Activated naive CD8-positive, alpha-beta T cell treated with anti-CD3 and anti-CD28 coated beads for 36 hours (primary cell): Measurements from ENCODE around the gene CLCNKB. TPM values are rescaled to one million over a fixed set of nuclear protein-coding genes. Genes with fewer than 3 reads are reported as not detected.
"Not testable (repeated sequence)": the region's sequence is repeated elsewhere in the genome, so short reads cannot be mapped to it uniquely, and the experiment has no call there.

Source experiments
- DNase-seq: peaks from one replicate; pipeline ENCODE4 v3.0.0; 2021
- H3K27ac Mint-ChIP-seq: one replicate; pipeline ENCODE4 v1.8.0; 2022; ENCODE audit warnings: mild to moderate bottlenecking, moderate library complexity, mixed read lengths
- H3K27me3 Mint-ChIP-seq: one replicate; pipeline ENCODE4 v1.8.0; 2022; ENCODE audit warnings: mild to moderate bottlenecking, mixed read lengths
- H3K36me3 Mint-ChIP-seq: one replicate; pipeline ENCODE4 v1.8.0; 2021; ENCODE audit warnings: mild to moderate bottlenecking, mixed read lengths
- H3K4me1 Mint-ChIP-seq: one replicate; pipeline ENCODE4 v1.8.0; 2021; ENCODE audit warnings: mixed read lengths
- H3K4me3 Mint-ChIP-seq: one replicate; pipeline ENCODE4 v1.8.0; 2022; ENCODE audit warnings: mild to moderate bottlenecking, moderate library complexity, mixed read lengths
- H3K9me3 Mint-ChIP-seq: one replicate; pipeline ENCODE4 v1.8.0; 2022; ENCODE audit warnings: mixed read lengths
- total RNA-seq, 2 experiments: library from RNA; stranded (reverse); gene quantifications; one replicate each; pipeline ENCODE4 v1.2.3, GENCODE V29; 2021

CLCNKB gene
- total RNA-seq, 2 experiments from 2014 or later, result not detected

DNA sequence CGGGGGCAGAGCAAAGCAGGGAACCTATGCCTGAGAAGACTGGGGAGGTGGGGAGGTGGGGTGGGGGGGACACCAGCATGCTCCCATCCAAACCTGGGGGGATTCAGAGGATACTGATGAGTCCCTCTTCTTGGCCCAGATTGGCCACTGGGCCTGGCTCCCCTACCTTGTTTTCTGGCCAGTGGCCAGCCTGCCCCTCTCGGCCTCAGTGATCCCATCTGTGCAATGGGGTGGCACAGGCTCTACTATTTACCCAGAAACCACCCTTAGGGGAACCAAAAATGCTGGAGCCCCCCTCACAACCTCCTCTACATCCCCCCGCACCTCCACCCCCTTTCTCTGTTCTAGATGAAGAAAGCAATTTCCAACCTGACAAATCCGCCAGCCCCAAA is 12.9 kb downstream of the CLCNKB start:
- not testable (repeated sequence) for H3K27ac Mint-ChIP-seq, H3K36me3 Mint-ChIP-seq, H3K4me3 Mint-ChIP-seq

DNA sequence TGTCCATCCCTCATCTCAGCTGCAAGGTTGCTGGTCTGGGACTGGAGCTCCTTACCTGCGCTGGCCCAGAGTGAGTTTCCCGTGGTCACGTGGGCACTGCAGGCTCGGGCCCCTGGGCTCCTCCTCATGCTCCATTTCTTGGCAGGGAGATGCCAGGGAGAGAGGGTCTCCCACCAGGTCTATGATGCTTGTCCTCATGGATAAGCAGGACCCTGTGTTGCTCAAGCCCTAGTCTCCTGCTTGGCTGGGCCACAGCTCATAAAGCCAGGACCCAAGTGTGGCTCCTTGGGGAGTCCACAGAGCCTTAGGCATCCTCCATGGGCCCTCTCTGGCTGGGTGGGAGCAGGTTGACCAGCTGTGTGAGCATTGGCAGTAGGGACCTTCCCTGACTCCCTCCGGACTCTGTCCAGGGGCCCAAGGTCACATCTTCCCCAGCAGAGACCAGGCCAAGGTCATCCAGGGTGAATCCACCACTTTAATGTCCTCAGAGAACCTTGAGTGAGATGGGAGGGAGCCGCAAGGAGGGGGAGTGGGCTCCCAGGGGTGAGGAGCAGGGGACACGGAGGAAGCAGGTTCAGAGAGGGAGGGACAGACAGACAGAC is 13.8 kb downstream of the CLCNKB start:
- not testable (repeated sequence) for H3K4me3 Mint-ChIP-seq, H3K4me1 Mint-ChIP-seq, DNase-seq, H3K9me3 Mint-ChIP-seq, H3K27ac Mint-ChIP-seq, H3K36me3 Mint-ChIP-seq, H3K27me3 Mint-ChIP-seq

More for the DNA sequence above, 12.9 kb downstream of the CLCNKB start:
- not testable (repeated sequence) for H3K4me1 Mint-ChIP-seq, DNase-seq, H3K27me3 Mint-ChIP-seq, H3K9me3 Mint-ChIP-seq

DNA sequence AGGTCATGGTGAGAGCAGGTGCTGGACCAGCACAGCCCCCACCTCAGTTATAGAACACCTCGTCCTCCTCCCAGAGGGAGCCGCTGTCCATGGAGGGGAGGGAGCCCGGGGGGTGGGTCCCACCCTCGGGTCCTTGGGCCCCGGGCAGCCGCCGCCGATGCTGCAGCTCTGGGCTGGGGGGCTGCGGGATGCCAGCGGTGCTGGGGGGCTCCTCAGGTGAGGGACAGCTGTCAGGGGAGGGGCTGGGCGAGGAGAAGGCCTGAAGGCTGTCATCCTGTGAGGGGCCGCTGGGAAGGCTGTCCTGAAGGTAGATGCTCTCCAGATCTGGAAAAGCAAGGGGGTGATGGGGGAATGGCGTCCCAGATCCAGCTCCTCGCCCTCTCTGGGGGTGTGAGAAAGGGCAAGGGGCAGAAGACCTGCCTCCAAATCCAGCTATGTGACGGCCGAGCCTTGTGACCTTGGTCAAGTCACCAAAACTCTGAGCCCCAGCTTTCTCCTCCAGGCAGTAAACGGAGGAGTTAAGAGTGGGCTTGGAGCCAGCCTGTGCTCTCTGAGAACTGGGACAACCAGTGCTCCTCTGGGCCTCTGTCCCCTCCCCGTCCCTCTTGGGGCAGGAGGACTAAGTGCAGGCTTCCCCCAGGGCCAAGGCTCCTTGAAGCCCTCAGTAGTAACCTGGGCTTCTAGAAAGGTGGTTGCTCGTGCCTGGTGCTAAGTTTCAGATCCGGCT is 15.0 kb downstream of the CLCNKB start:
- DNase-seq, H3K27ac Mint-ChIP-seq, H3K4me3 Mint-ChIP-seq, H3K9me3 Mint-ChIP-seq, H3K27me3 Mint-ChIP-seq, H3K36me3 Mint-ChIP-seq, H3K4me1 Mint-ChIP-seq: not testable (repeated sequence)

DNA sequence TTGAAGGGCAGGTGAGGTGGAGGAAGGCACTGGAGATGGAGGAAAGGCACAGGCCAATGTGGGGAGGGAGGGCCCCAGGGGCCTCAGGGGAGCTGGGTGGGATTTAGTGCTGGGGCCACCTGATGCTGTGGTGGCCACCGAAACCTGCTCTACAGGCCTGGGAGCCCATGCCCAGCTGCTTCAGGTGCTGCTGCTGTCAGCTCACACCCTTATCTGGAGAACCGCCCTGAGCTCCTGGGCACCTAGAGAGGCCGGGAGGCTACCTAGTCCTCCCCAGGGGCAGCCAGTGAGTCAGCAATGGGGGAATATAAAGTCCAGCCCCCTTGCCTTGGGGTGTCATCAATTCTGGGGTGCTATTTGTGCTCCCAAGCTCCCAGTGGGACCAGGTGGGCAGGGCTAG is 17.7 kb downstream of the CLCNKB start:
- H3K4me3 Mint-ChIP-seq, result no peak overlapping the region
- H3K9me3 Mint-ChIP-seq, result no peaks in the 10 kb centered on the region

DNA sequence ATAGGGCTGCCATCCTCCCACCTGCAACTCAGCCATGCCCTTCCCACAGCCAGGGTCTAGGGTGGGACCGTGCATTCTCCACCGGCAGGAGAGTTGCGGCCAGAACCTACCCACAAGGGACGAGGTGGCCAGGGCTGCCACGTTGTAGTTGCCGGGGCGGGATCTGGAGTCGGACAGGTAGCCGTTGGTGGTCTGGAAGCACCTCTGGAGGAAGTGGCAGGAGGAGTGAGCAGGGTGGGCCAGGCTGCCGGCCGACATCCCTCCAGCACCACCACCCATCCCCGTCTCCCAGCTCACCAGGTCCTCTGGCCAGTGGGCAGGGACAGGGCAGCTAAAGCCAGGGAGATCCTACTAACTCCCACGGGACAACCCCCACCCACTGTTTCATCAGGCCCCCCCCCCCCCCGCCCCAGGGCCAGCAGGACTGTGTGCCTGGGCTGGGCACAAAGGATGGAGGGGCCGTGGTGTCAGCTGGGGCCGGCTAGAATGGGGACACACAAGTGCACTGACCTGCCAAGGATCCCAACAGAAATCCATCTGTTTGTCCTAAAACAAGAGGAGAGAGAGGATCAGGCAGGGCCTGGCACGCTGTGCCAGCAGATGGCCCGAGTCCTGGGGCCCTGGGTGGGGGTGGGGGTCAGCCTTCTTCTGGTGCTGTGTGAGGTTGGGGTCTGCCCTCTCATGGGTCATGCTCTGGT is 18.6 kb downstream of the CLCNKB start:
- H3K27me3 Mint-ChIP-seq, result peaks cover 23% of the 10 kb centered on the region
- not testable (repeated sequence) for H3K27ac Mint-ChIP-seq, H3K4me1 Mint-ChIP-seq, H3K4me3 Mint-ChIP-seq, H3K9me3 Mint-ChIP-seq, DNase-seq, H3K36me3 Mint-ChIP-seq

More for the DNA sequence above, 17.7 kb downstream of the CLCNKB start:
- Mint-ChIP-seq H3K4me1 (peaks cover under 1% of the 10 kb centered on the region), H3K27me3 (peaks cover 23% of the 10 kb centered on the region), H3K36me3 (no peaks in the 10 kb centered on the region), H3K27ac (no peak overlapping the region)
- no peak for DNase-seq

DNA sequence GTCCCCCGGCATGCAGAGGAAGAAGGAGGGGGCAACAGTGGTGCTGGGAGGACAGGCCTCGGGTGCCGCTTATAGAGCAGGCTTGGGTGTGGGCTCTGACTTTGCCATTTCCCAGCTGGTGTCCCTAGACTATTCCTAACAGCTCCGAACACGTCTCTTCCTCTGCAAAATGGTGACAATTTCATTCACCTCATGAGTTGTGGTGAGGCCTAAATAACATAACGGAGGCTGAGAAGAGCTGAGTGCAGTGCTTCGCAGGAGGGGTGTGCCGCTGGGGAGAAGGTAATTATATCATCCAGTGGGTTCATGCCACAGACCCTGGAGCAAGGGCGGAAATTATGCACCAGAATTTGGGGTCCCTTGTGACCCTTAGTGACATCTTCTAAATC is 19.1 kb downstream of the CLCNKB start:
- H3K9me3 Mint-ChIP-seq, H3K4me3 Mint-ChIP-seq, DNase-seq, H3K36me3 Mint-ChIP-seq, H3K4me1 Mint-ChIP-seq, H3K27ac Mint-ChIP-seq: not testable (repeated sequence)
- peaks cover 19% of the 10 kb centered on the region for H3K27me3 Mint-ChIP-seq

DNA sequence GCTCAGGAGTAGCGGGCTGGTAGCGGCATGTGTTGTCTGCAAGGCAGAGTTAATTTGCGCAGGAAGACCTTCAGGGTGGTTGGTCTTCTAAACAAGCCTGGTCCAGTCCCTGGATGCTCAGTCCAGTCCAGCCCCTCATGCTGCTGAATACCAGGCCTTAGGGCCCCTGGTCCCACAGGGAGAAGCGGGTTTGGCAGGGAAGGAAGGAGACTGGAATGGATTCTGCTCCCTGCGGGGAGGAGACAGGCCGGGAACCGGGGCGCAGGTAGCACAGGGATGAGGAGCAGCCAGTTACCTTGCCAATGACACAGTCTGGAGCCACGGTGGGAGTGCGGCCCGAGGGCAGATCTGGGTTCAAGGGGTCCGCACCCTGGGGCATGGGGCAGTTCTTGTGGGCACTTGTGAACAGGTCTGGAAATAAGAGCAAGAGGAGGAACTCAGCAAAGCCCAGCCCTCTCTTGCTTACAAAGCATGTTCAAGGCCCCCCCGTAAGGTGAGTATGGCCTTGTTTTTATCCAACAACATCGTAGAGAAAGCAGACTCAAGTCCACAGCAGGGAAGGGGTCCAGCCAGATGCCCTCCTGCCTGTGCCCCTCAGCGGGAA is 19.7 kb downstream of the CLCNKB start:
- no peak for DNase-seq
- H3K27ac Mint-ChIP-seq, result no peak overlapping the region
- H3K27me3 Mint-ChIP-seq, result peaks cover 18% of the 10 kb centered on the region
- H3K4me1 Mint-ChIP-seq, result no peaks in the 10 kb centered on the region
- no peak overlapping the region for H3K4me3 Mint-ChIP-seq
- H3K9me3 Mint-ChIP-seq, result no peaks in the 10 kb centered on the region
- H3K36me3 Mint-ChIP-seq, result no peaks in the 10 kb centered on the region

DNA sequence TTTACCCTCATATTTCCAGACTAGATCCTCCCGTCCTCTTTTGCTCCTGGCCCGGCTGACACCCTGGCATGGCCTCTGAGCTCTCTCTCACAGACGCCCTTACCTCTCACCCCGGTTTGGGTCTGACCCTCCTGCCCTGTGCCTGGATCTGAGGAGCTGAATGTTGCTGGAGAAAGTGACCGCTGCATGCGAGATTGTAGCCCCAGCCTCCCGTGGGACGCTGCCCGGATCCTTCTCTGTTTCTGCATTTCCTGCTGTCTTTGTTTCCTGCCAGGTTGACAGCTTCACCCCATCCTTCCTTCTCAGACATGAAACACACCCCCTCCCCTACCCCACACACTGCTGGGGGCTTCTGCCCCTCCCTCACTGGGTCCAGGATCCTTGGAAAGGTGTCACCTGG is 20.3 kb downstream of the CLCNKB start:
- peaks cover 18% of the 10 kb centered on the region for H3K27me3 Mint-ChIP-seq

DNA sequence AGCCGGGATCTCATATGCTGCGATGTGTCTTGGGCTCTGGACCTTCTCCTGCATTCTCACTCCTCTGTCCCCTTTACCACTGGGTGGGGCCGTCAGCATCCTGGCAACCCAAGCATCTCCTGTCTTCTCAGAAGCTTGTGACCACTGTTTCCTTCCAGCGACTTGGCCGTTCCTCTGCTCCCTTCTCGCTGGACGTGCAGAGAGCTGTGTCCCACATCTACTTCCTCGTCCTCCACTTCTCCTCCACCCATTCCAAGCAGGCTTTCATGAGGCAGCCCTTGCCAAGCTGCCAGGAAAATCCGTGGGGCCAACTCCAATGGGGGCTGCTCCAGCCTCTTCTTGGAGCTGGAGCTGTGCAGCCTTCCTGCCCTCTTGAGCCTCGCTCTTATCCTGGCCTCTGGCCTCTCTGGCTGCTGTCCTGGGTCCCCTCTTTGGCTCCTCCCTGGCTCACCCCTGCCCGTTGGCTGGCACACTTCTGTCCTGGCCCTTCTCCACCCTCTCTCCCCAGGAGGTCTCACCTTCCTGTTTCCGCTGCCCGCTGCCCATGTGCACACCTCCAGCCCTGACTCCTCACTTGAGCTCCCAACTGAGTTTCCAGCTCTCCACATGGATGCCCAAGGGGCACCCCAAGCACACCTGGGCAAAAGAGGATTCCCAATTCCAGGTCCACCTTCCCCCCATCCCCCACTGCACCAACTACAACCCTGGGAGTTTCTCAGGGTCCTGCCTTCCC is 21.1 kb downstream of the CLCNKB start:
- Mint-ChIP-seq H3K4me1 (no peaks in the 10 kb centered on the region), H3K4me3 (no peak overlapping the region), H3K27ac (no peak overlapping the region), H3K27me3 (peaks cover 18% of the 10 kb centered on the region), H3K36me3 (no peaks in the 10 kb centered on the region), H3K9me3 (no peaks in the 10 kb centered on the region)
- no peak for DNase-seq

More for the DNA sequence above, 20.3 kb downstream of the CLCNKB start:
- H3K4me1 Mint-ChIP-seq, result no peaks in the 10 kb centered on the region
- no peaks in the 10 kb centered on the region for H3K9me3 Mint-ChIP-seq
- DNase-seq, result no peak
- H3K4me3 Mint-ChIP-seq, result no peak overlapping the region
- no peak overlapping the region for H3K27ac Mint-ChIP-seq
- no peaks in the 10 kb centered on the region for H3K36me3 Mint-ChIP-seq

DNA sequence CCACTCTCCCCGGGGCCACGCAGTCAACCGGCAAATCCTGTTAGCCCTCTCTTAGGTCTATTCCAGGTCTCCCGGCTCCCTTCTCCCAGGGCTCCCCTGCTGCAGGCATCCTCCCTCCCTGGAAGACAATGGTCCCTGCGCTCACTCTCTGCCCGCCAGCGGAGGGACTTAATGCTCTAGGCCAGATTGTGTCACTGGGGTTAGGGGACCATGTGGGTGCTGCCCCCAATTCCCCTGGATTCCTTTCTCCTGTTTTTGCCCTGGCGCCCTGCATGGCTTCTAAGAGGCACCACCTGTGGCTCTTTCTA is 21.6 kb downstream of the CLCNKB start:
- Mint-ChIP-seq H3K4me1 (peaks cover 3% of the 10 kb centered on the region), H3K9me3 (no peaks in the 10 kb centered on the region), H3K27me3 (peaks cover 18% of the 10 kb centered on the region), H3K4me3 (no peak overlapping the region), H3K36me3 (no peaks in the 10 kb centered on the region), H3K27ac (no peak overlapping the region)
- DNase-seq, result no peak

DNA sequence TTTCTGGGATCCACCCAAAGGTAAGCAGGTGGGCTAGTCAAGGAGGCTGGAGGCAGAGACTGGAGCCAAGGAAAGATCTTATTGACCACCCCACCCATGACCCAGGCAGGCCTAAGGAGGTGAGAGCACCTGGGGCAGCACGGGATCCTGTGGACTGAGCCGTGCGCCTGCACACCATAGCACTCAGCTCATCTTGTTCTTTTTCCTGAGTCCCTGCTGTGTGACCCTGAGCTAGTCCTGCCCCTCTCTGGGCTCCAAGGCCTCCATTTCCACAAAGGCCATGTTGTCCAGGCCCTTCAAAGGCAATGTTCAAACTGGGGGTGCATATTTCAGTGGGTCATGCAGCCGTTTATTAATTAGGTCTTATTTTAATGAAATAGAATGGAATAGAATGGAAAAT is 22.7 kb downstream of the CLCNKB start:
- no peak for DNase-seq
- no peaks in the 10 kb centered on the region for H3K36me3 Mint-ChIP-seq
- H3K27ac Mint-ChIP-seq, result no peak overlapping the region
- peaks cover 18% of the 10 kb centered on the region for H3K27me3 Mint-ChIP-seq
- H3K9me3 Mint-ChIP-seq, result no peaks in the 10 kb centered on the region
- no peak overlapping the region for H3K4me3 Mint-ChIP-seq
- H3K4me1 Mint-ChIP-seq, result peaks cover 4% of the 10 kb centered on the region

DNA sequence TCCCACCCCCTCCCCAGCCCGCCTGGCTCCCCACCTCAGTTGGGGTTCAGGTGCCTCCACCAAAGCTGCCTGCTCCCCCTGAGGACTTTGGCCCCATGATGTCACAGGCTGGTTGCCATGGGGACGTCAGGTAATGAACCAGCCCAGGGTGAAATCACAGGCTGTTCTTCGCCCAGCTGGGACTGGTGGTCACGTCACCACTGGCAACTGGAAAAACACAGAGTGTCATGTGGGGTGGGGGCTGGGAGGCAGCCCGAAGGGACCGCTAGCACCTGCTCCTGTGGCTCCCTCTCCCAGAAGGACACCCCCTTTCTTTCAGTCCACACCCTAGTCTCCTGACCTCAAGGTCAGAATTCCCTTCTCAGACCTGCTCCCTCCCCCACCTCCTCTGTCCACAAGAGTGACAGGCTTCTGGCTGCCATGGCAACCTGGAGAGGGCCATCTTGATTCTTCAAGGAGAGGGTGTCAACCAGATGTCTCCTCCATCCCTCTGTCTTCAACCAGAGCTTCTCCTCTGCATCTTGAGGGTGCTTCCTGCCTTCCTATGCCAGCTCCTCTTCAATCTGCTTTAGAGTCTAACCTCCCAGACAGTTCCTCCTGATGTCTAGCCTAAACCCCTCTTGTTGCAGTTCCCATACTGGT is 23.7 kb downstream of the CLCNKB start:
- DNase-seq, result peak; percentile 16
- peaks cover 7% of the 10 kb centered on the region for H3K4me1 Mint-ChIP-seq
- H3K4me3 Mint-ChIP-seq, result no peak overlapping the region
- H3K27me3 Mint-ChIP-seq, result peaks cover 25% of the 10 kb centered on the region
- no peaks in the 10 kb centered on the region for H3K36me3 Mint-ChIP-seq
- H3K9me3 Mint-ChIP-seq, result no peaks in the 10 kb centered on the region
- no peak overlapping the region for H3K27ac Mint-ChIP-seq

DNA sequence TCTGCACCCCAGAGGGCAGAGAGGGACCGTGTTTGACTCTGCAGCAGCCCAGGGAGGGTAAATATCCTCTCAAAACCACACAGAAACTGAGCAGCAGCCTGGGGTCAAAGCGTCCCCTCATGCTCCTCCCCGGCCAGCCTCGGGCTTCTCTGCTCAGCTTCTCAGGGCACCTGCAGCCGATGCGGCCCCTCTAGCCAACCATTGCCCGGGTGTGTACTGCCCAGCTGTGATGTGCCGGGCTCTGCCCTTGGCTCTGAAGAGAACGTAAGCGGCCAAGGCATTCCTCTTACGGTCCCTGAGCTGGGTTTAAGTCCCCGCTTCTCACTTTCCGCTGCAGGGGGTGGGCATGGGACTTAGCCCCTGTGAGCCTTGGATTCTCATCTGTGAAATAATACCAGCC is 24.4 kb downstream of the CLCNKB start:
- no peak for DNase-seq
- Mint-ChIP-seq H3K27ac (no peak overlapping the region), H3K27me3 (peaks cover 31% of the 10 kb centered on the region), H3K4me3 (no peak overlapping the region), H3K4me1 (peaks cover 7% of the 10 kb centered on the region), H3K36me3 (no peaks in the 10 kb centered on the region), H3K9me3 (no peaks in the 10 kb centered on the region)

DNA sequence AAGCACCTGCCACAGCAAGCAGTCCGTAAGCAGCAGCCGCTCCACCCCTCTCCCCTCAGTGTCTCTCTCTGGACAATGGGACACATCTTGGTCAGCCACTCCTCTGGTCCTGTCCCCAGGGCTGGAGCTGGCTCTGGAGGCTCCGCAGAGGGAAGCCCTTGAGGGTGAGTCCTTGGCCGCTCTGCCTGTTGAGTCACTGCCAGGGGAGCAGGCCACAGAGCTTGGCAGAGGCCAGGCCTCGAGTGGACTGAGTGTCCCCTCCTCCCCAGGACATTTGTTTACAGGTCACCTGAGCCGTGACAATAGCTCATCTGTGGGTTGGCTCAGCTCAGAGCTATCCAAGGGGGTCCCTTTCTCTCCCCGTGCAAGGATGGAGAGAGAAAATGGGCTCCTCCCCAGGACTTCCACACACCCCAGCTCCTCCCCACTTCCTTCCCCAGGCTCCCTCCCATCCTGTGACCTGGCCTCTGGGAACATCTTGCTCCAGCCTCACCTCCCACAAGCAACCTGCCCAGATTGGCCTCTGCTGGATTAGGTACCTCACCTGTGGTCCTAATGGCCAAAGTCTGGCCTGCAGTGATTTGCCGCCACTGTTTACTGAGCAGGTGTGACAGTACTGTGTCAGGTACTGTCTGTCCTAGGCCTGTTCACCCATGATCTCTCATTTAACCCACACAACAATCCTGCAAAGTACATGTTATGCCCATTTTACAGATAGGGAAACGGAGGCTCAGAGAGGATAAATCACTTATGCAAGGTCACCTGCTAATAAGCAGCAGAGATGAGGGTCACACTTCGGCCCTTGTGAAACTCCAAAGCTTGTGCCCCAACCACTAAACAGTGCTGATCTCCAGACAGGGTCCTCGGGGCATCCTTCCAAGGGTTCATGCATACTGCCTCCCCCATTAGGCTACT is 25.0 kb downstream of the CLCNKB start:
- Mint-ChIP-seq H3K4me3 (no peak overlapping the region), H3K27me3 (peaks cover 32% of the 10 kb centered on the region), H3K36me3 (no peaks in the 10 kb centered on the region), H3K4me1 (peaks cover 7% of the 10 kb centered on the region), H3K27ac (no peak overlapping the region), H3K9me3 (no peaks in the 10 kb centered on the region)
- DNase-seq, result no peak
